ENCODE results near the gene PAPOLG.

DNA sequence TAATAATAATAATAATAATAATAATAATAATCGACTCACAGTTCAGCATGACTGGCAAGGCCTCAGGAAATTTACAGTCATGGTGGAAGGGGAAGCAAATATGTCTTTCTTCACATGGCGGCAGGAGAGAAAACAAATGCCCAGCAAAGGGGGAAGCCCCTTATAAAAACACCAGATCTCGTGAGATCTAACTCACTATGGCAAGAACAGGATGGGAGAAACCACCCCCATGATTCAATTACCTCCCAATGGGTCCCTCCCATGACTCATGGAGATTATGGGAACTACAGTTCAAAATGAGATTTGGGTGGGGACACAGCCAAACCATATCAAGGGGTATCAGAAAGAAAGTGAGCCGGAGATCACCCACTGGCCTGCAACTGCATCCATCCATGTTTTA is 40.5 kb upstream of the PAPOLG start:
- TF ChIP-seq, protein P1, sequence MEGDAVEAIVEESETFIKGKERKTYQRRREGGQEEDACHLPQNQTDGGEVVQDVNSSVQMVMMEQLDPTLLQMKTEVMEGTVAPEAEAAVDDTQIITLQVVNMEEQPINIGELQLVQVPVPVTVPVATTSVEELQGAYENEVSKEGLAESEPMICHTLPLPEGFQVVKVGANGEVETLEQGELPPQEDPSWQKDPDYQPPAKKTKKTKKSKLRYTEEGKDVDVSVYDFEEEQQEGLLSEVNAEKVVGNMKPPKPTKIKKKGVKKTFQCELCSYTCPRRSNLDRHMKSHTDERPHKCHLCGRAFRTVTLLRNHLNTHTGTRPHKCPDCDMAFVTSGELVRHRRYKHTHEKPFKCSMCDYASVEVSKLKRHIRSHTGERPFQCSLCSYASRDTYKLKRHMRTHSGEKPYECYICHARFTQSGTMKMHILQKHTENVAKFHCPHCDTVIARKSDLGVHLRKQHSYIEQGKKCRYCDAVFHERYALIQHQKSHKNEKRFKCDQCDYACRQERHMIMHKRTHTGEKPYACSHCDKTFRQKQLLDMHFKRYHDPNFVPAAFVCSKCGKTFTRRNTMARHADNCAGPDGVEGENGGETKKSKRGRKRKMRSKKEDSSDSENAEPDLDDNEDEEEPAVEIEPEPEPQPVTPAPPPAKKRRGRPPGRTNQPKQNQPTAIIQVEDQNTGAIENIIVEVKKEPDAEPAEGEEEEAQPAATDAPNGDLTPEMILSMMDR (optimal IDR thresholded peaks at IDR 0.05 in 1 of 3, IDR thresholded peaks at IDR 0.05 in 1 of 3, conservative IDR thresholded peaks at IDR 0.05 in 1 of 3; ENCODE audit: extremely low read depth in 1 of 3, insufficient read depth in 2 of 3, low read length in 3 of 3) = no peak
- TF ChIP-seq EZH2 (IDR thresholded peaks at IDR 0.05; ENCODE audit: low read length) = no peak

Data from keratinocyte (primary cell).